ENCODE data around the gene RASGRP2.

- TF ChIP-seq POLR2A (IDR thresholded peaks at IDR 0.05) = no peak
- no peak for TF ChIP-seq CTCF (IDR thresholded peaks at IDR 0.05)
- TF ChIP-seq POLR2AphosphoS5 (IDR thresholded peaks at IDR 0.05) = no peak
Measured at GRCh38 chr11:64695548-64695947, 48.4 kb downstream of the RASGRP2 start.

Data from upper lobe of left lung (tissue), 4 donors.